Measurements from ENCODE around the gene CAPZA2. TPM values are rescaled to one million over a fixed set of nuclear protein-coding genes. Genes with fewer than 3 reads are reported as not detected.

Gene CAPZA2
- total and polyA plus RNA-seq, 2 experiments from 2014 or later: 49.1 to 106 TPM

- H3K36me3 Mint-ChIP-seq (ENCODE audit: low read depth): no peaks in the 10 kb centered on the region
- no peak overlapping the region for H3K27ac ChIP-seq (ENCODE audit: low read depth)
- no peak overlapping the region for H3K4me3 ChIP-seq
- H3K4me2 ChIP-seq: peak overlapping the region; percentile 63
- no peak overlapping the region for H3K27ac Mint-ChIP-seq
- DNase-seq (ENCODE audit: low spot score): peak; percentile 57
- no peaks in the 10 kb centered on the region for H3K36me3 ChIP-seq (ENCODE audit: insufficient read depth)
- H3K4me1 Mint-ChIP-seq: peaks cover 34% of the 10 kb centered on the region
- no peaks in the 10 kb centered on the region for H3K79me2 ChIP-seq (replicated peaks; ENCODE audit: insufficient read depth)
- H3K4me1 ChIP-seq (ENCODE audit: insufficient read depth): peaks cover 29% of the 10 kb centered on the region
- H3K27me3 Mint-ChIP-seq (ENCODE audit: insufficient read depth, low read depth, poor library complexity): peaks cover 13% of the 10 kb centered on the region
- no peaks in the 10 kb centered on the region for H3K9me3 Mint-ChIP-seq
- no peaks in the 10 kb centered on the region for H4K20me1 ChIP-seq (replicated peaks; ENCODE audit: insufficient read depth)
- ATAC-seq: peak; percentile 93
- no peaks in the 10 kb centered on the region for H3K9me2 ChIP-seq (ENCODE audit: insufficient read depth)
- TF ChIP-seq, protein P1, sequence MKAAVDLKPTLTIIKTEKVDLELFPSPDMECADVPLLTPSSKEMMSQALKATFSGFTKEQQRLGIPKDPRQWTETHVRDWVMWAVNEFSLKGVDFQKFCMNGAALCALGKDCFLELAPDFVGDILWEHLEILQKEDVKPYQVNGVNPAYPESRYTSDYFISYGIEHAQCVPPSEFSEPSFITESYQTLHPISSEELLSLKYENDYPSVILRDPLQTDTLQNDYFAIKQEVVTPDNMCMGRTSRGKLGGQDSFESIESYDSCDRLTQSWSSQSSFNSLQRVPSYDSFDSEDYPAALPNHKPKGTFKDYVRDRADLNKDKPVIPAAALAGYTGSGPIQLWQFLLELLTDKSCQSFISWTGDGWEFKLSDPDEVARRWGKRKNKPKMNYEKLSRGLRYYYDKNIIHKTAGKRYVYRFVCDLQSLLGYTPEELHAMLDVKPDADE (IDR thresholded peaks at IDR 0.05): no peak
- peak; percentile 71; the same call in 1 of the 2 replicates for TF ChIP-seq NANOG (IDR thresholded peaks at IDR 0.05; ENCODE audit: borderline replicate concordance)
- no peak for TF ChIP-seq ZNF114 (CRISPR knock-in tag; IDR thresholded peaks at IDR 0.05)
- TF ChIP-seq STAT1 (IDR thresholded peaks at IDR 0.05; ENCODE audit: unreplicated experiment): no peak
- no peak for TF ChIP-seq EZH2 (IDR thresholded peaks at IDR 0.05; ENCODE audit: low read depth, unreplicated experiment)
- H3F3A ChIP-seq (replicated peaks; ENCODE audit: low read depth): no peaks in the 10 kb centered on the region
- H2AFZ ChIP-seq: no peak overlapping the region
- H3K4me3 Mint-ChIP-seq: no peak overlapping the region
- no peaks in the 10 kb centered on the region for H3K27me3 ChIP-seq (ENCODE audit: insufficient read depth)
These were observed 5.3 kb upstream of the CAPZA2 start for GRCh38 chr7:116857052-116857451.

DNA sequence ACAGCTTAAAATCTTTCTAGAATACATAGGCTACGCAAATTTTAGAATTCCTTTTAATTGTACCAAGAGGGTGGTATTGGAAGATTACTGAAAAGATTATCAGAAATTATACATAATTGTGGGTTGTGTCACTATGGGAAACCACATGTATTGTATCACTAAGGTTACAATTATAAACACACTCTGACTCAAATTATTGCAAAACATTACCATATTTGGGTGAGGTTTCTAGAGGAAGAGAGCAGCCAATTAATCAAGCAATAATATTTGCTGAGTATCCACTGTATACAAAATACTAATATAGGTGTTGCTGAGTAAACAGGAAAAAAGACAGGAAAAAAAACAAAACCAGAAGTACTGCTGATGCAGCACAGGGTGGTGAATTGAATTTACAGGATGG, 3.1 kb upstream of the CAPZA2 start:
- no peaks in the 10 kb centered on the region for H3K9me2 ChIP-seq (ENCODE audit: insufficient read depth)
- H3K4me1 Mint-ChIP-seq: peaks cover 41% of the 10 kb centered on the region
- H3K9me3 Mint-ChIP-seq: no peaks in the 10 kb centered on the region
- H3K36me3 ChIP-seq (ENCODE audit: insufficient read depth): no peaks in the 10 kb centered on the region
- H3K4me3 ChIP-seq: no peak overlapping the region
- no peaks in the 10 kb centered on the region for H3K36me3 Mint-ChIP-seq (ENCODE audit: low read depth)
- H3K4me1 ChIP-seq (ENCODE audit: insufficient read depth): peaks cover 36% of the 10 kb centered on the region
- H3F3A ChIP-seq (replicated peaks; ENCODE audit: low read depth): no peaks in the 10 kb centered on the region
- peaks cover 14% of the 10 kb centered on the region for H3K79me2 ChIP-seq (replicated peaks; ENCODE audit: insufficient read depth)
- no peak overlapping the region for H3K4me2 ChIP-seq
- H4K20me1 ChIP-seq (replicated peaks; ENCODE audit: insufficient read depth): no peaks in the 10 kb centered on the region; the same call in 1 of the 2 replicates
- H3K27me3 ChIP-seq (ENCODE audit: insufficient read depth): no peaks in the 10 kb centered on the region
- no peak overlapping the region for H3K27ac Mint-ChIP-seq
- TF ChIP-seq ZNF114 (CRISPR knock-in tag; IDR thresholded peaks at IDR 0.05) (no peak), ZNF331 (CRISPR knock-in tag; IDR thresholded peaks at IDR 0.05; ENCODE audit: low read depth) (no peak)
- no peak overlapping the region for H3K4me3 Mint-ChIP-seq
- no peak for DNase-seq (ENCODE audit: low spot score)
- peaks cover 17% of the 10 kb centered on the region for H3K27me3 Mint-ChIP-seq (ENCODE audit: insufficient read depth, low read depth, poor library complexity)
- H2AFZ ChIP-seq: no peak overlapping the region
- no peak for ATAC-seq
- H3K27ac ChIP-seq (ENCODE audit: low read depth): no peak overlapping the region

DNA sequence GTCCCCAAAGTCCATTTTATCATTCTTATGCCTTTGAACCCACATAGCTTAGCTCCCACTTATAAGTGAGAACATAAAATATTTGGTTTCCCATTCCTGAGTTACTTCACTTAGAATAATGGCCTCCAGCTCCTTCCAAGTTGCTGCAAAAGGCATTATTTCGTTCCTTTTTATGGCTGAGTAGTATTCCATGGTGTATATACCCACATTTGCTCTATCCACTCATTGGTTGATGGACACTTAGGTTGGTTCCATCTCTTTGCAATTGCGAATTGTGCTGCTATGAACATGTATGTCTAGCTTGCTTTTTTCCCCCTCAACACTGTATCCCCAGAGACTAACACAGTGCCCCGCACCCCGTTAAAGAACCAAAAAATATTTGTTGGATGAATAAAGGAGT, 670 bp upstream of the CAPZA2 start:
- H3K79me2 ChIP-seq (replicated peaks; ENCODE audit: insufficient read depth): peaks cover 38% of the 10 kb centered on the region
- peaks cover 17% of the 10 kb centered on the region for H3K4me1 ChIP-seq (ENCODE audit: insufficient read depth)
- H3K4me1 Mint-ChIP-seq: peaks cover 26% of the 10 kb centered on the region
- H3K4me3 ChIP-seq: peak overlapping the region; percentile 70; the same call in 1 of the 2 replicates
- no peaks in the 10 kb centered on the region for H3K36me3 Mint-ChIP-seq (ENCODE audit: low read depth)
- peaks cover 13% of the 10 kb centered on the region for H3K27me3 Mint-ChIP-seq (ENCODE audit: insufficient read depth, low read depth, poor library complexity)
- no peak for DNase-seq (ENCODE audit: low spot score)
- peak overlapping the region; percentile 68 for H3K4me2 ChIP-seq
- no peak for TF ChIP-seq NANOG (IDR thresholded peaks at IDR 0.05; ENCODE audit: borderline replicate concordance)
- no peak for TF ChIP-seq JUNB (IDR thresholded peaks at IDR 0.05; ENCODE audit: unreplicated experiment)
- H4K20me1 ChIP-seq (replicated peaks; ENCODE audit: insufficient read depth): peaks cover 6% of the 10 kb centered on the region; the same call in 1 of the 2 replicates
- H3K27ac Mint-ChIP-seq: no peak overlapping the region
- no peak overlapping the region for H3K27ac ChIP-seq (ENCODE audit: low read depth)
- H3K36me3 ChIP-seq (ENCODE audit: insufficient read depth): no peaks in the 10 kb centered on the region
- peak overlapping the region; percentile 80 for H2AFZ ChIP-seq
- no peaks in the 10 kb centered on the region for H3K27me3 ChIP-seq (ENCODE audit: insufficient read depth)
- ATAC-seq: no peak
- peak overlapping the region; percentile 96 for H3K4me3 Mint-ChIP-seq
- no peaks in the 10 kb centered on the region for H3K9me2 ChIP-seq (ENCODE audit: insufficient read depth)
- H3K9me3 Mint-ChIP-seq: no peaks in the 10 kb centered on the region
- H3F3A ChIP-seq (replicated peaks; ENCODE audit: low read depth): no peaks in the 10 kb centered on the region

Data from GM23338 (cell line).